Body of pancreas (tissue), 4 donors: ENCODE data around the gene PABPN1L.

Experiments
- POLR2A ChIP-seq, 3 donors: fragments of 450-650 bp; IDR thresholded peaks; one replicate each; pipeline ENCODE4 v1.6.1; 2016; ENCODE audit warnings: antibody characterized with exemption in 3 of 3, mild to moderate bottlenecking in 2 of 3
- TF ChIP-seq, protein P1 (sequence below), 7 experiments: fragments of 450-650 bp in 4 of 7; fragments of 200-600 bp in 3 of 7; sonication (generic) in 3 of 7; IDR thresholded peaks; one replicate each; pipeline ENCODE4 v1.5.1; 2016 to 2019; ENCODE audit warnings: antibody characterized with exemption in 7 of 7

DNA sequence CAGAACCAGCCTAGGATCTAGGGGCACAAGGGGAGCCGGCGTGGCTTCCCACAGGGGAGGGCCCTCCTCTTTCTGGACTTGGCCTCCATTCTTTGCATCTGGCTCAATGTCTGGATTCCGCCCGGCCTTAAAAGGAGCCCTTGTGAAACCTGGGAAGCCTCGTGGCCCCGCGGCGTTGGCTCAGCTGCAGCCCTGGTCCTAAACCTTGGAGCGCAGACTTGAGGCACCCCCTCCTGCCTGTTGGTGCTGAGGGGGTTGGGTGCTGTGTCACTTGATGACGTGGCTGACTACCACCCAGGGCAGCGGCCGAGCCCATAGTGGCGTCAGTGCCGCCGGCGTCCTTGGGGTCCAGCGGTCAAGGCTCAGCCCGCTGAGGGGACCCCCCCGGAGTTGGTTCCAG is 5.1 kb downstream of the PABPN1L start:
- TF ChIP-seq, protein P1, sequence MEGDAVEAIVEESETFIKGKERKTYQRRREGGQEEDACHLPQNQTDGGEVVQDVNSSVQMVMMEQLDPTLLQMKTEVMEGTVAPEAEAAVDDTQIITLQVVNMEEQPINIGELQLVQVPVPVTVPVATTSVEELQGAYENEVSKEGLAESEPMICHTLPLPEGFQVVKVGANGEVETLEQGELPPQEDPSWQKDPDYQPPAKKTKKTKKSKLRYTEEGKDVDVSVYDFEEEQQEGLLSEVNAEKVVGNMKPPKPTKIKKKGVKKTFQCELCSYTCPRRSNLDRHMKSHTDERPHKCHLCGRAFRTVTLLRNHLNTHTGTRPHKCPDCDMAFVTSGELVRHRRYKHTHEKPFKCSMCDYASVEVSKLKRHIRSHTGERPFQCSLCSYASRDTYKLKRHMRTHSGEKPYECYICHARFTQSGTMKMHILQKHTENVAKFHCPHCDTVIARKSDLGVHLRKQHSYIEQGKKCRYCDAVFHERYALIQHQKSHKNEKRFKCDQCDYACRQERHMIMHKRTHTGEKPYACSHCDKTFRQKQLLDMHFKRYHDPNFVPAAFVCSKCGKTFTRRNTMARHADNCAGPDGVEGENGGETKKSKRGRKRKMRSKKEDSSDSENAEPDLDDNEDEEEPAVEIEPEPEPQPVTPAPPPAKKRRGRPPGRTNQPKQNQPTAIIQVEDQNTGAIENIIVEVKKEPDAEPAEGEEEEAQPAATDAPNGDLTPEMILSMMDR (IDR thresholded peaks at IDR 0.05): no peak
- TF ChIP-seq POLR2A (IDR thresholded peaks at IDR 0.05): no peak
